ENCODE measurements around the gene ADCY1.

Gene ADCY1

DNA sequence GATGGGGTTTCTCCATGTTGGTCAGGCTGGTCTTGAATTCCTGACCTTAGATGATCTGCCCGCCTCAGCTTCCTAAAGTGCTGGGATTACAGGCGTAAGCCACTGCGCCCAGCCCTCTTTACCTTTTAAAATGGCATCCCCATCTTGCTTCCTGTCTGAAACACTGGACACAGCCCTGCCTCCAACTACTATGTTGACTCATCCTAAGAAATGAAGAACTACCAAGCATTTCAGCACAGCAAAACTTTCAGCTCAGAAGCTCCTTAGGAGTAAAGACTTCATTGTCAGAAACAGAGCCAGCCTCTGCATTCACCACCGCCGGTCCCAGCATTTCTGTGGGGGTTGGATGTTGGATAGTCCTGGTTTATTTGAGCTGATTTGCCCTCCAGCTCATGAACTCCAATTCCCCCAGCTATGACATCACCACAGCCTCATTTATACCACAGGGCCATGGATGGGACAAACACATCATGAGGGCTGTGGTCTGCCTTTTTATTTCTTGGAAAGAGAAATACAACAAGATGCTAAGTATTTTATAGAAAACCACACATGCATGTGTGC, 123.5 kb downstream of the ADCY1 start:
- no peak for DNase-seq

DNA sequence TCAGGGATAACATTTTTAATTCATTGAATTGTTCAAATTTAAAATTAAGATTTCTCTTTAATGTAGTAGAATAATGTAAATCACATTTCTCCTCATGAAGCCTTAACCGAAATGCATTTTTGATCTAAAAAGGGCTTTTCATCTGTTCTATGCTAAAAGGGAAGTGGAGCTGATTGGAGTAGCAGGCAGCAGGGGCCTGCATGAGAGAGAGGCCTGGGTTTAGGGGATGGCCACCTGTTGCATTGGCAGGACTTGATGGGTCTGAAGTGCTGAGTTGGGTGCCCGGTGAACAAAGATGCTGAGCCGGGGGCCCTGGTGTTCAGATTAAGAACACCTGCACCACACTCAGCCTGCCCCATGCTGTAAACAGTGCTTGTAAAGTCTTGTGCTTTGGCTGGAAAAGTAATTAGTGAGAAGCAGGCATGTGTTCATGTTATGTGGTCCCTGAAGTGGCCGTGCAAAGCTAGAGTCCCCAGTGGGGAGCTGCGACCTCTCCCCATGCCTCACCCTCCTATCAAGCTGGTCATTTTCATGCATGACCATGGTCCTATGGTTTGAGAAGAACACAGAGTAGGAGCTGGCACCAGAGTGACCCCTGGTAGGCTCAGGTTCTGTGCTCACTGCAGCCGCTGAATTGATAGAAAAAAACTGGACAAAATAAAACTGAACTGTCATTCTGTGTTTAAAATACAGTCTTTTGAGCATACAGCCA, 124.3 kb downstream of the ADCY1 start:
- DNase-seq: no peak

DNA sequence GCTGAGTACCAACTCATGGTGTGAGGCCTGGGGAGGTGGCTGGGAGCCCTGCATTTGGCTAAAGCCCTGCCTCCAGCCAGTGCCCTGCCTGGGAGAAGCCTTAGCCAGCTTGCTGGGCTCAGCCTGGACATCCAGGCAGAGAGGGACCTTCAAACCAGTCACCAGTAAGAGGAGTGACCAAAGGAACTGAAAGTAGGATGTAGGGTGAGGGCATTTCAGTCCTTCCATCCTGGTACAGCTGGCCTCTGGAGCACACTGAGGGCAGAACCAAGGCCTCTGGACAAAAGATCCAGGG, 124.8 kb downstream of the ADCY1 start:
- no peak for DNase-seq

DNA sequence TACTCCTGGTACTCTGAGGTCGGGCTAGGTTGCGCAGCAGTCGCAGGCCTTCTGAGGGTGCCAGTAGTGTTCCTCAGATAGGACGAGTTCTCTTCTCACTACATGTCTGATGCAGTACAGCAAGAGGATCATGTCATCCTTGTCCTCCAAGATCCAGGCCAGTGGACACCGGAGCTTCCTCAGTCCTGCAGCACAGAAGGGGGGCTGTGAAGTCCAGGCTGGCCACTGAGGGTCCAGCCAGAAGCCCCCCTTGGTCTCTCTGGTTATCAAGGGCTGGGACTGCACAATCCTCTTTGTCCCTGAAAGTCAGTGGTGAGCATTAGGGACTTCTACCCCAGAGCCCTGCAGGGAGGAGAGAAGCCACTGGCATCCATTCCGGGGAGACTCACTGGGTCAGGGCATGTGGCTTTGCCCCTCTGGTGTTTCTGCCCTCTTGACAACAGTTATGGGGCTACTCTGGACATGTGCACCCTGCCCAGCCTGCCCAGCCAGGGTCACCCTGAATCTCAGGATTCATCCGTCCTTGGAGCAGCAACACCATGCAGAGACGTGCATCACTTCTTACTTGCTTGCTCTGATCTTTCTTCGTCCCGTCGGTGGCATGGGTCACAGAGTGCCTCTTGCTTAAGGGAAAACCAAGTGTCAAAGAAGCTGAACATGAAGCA, 125.7 kb downstream of the ADCY1 start:
- DNase-seq: no peak

DNA sequence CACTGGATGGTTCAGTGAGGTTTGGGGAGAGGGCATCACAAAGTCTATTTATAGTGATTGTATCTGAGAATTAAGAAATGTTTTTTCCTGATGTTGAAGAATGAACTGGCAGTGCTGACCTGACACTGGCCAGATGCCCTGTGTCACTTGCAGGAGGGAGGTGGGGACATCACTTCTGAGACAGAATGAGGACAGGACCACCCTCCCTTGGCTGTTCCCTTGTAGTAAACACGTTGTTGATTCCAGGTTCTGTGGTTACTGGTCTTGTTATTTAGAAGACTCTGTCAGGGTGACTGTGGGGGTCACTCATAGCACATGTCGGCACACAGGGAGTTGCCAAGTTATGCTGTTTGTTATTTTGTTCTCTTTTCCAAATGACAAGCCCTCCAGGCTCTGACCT, 126.4 kb downstream of the ADCY1 start:
- no peak for DNase-seq

DNA sequence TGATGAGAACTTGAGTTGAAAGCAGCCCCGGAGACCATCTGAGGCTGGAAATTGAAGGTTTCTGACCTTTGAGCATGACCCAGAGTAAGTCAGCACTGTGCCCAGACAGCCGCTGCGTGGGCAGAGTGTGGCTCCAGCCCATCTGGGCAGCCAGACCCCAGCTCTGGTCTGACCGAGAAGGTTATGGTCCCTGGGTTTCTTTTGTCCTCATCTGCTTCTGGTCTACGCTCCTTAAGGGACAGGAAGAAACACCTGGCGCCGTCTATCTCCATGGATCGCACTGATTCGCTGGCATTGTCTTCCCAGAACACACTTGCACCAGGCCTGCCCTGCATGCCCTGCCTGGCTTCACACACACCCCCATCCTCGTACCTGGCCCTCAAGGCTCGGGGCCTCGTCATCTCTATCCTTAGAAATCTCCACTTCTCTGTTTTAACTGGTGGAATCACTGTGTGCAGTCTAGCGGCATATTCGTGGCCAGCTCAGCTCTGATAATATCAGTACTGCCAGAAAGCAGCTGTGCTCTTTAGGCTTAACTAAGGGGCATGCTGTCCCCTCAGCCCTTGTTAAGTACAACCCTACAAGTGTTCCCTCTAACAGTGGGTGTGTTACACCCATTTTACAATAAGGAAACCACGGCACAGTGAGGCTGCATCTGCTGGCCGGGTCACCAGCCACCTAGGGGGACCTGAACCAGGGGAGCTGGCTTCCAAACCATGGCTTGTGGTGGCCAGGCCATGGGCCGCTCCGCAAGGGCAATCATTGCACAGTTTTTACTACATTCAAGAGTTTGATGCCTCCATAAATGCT, 127.7 kb downstream of the ADCY1 start:
- no peak for DNase-seq

DNA sequence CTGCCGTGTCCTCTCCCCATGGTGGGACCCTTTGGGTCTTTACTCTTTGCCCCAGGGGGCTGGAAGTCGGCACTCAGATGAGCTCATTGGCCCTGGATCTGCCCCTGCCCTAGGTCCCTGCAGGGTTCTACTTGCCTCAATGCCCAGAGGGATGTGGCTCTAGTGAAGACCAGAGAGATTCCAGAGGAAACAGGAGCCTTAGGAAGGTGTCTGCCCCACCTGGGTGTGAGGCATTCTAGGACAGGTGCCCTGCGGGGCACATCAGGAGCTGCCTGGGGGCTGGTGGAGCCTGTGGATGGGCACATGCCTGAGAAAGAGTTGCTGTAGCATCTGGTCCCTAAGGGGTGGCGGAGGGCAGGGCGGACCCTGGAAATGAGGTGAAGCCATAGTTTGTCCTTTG, 128.6 kb downstream of the ADCY1 start:
- no peak for DNase-seq

DNA sequence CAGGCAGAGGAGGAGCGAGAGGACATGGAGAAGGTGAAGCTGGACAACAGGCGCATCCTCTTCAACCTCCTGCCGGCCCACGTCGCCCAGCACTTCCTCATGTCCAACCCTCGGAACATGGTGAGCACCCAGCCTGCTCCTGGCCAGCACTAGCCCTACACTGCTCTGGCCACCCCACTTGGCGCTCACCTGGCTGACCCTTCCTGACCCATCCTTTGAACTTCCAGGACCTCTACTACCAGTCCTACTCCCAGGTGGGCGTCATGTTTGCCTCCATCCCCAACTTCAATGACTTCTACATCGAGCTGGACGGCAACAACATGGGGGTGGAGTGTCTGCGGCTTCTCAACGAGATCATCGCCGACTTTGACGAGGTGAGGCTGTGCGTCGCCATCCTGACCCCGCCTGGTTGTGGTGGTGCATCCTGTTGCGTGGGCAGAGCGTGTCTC, 129.2 kb downstream of the ADCY1 start:
- DNase-seq: no peak

DNA sequence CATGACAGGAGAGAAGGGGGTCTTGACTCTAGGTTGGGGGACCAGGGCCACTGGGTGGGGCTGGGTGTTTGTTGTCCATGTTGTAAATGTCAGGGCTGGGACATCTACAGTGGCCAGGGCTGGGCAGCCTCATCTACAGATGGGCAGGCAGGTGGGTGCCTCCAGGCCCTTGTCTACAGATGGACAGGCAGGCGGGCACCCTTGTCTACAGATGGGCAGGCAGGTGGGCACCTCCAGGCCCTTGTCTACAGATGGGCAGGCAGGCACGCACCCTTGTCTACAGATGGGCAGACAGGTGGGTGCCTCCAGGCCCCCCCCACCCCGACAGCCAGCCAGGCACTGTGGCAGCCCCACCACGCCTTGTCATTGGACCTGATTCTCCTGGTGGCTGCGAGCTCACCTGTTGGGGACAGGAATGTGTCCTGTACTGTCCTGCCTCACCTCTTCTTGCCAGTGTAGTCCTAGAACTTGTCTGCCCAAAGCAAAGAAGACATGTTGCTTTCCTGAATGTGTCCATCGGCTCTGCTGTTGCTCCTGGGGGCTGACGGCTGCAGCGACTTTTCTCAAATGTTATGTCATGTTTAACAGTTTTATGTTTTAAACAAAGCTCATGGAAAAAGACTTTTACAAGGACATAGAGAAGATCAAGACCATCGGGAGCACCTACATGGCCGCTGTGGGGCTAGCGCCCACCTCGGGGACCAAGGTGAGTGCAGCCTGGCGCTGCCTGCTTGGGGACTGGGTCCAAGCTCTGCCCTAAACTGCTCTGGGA, 129.9 kb downstream of the ADCY1 start:
- DNase-seq: no peak

DNA sequence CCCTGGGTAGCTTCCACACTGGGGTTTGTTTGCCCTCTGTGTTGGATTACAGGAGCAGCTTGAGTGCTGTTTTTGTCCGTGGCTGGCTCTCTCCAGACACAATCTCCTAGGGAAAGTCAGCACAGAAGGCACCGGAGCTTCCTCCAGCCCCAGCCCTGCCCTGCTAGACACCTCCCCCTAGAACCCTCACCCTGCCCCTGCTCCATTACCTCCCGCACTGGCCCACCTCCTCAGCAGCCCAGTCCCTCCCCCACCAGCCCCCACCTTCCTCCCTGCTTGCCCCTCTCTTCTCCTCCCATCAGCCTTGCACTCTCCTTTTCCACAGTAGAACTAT, 130.5 kb downstream of the ADCY1 start:
- no peak for DNase-seq

DNA sequence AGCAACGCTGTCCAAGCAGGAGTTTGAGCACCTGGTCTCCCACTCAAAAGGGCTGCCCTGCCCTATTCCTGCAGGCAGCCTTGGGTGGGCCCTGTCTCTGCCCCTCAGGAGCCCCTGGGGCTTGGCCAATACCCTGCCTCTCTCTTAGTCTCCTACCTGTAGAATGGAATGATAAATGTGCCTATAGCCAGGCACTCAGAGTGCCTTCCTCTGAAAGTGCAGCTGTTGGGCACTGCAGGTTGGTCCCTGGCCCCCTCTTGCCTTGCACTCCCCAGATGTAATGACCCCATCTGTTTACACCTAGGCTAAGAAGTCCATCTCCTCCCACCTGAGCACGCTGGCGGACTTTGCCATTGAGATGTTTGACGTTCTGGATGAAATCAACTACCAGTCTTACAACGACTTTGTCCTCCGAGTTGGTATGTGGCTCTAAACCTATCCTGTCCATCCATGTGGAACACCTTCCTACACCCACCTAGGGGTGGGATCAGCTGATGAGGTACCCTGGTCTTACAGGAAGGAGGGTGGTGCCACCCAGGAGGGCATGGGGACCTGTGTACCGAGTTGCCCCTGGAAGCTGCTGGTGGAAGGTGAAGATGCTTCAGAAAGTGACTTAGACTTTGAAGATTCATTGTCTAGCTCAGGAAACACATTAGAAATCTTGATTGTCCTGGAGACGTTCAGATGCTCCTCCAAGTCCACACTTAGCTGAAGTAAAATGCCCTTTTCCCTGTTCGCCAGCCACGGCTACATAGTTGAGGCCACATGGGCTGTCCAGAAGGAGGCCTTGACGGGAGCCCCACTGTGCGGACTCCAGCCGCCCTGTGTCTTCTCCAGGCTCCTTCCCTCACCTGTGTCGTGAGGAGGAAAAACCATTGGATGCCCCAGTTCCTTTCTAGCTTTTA, 134.1 kb downstream of the ADCY1 start:
- no peak for DNase-seq

DNA sequence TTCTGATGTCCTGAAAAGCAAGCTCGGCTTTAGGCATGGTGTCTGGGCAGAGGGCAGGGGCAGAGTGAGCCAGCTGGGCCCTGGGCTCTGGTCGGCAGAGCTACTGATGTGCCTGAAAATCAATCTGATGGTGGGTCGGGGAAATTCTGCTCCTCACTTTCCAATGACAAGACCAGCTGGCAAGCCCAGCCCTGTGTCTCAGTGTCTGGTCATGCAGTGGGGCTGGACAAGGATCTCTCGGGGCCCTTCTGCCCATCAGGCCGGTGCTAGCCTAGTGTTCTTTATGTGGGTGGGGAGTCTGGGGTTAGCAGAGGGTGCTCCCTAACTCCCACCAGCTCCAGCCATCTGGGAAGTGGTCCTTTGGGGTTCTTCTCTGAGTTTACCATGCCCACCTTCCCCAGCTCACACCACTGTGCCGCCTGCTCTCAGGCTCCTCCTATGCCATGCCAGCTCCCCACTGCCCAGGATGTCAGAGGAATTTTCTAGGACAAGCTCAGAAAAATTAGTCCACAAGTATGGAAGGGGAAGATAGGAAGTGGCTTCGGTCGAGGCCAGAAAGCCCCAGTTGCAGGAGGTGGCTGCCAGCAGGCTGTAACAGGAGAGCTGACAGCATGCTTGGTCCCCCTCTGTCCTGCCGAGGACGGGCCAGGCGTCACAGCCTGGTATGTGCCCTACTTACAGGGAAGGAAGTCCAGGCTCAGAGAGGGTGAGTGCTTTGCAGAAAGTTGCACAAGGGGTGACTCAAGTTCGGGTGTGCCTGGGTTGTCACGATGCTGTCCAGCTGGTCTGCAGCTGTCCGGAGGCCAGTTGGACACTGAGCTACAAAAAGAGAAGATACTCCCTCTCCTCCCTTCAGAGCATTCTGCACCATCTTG, 135.2 kb downstream of the ADCY1 start:
- DNase-seq: no peak

DNA sequence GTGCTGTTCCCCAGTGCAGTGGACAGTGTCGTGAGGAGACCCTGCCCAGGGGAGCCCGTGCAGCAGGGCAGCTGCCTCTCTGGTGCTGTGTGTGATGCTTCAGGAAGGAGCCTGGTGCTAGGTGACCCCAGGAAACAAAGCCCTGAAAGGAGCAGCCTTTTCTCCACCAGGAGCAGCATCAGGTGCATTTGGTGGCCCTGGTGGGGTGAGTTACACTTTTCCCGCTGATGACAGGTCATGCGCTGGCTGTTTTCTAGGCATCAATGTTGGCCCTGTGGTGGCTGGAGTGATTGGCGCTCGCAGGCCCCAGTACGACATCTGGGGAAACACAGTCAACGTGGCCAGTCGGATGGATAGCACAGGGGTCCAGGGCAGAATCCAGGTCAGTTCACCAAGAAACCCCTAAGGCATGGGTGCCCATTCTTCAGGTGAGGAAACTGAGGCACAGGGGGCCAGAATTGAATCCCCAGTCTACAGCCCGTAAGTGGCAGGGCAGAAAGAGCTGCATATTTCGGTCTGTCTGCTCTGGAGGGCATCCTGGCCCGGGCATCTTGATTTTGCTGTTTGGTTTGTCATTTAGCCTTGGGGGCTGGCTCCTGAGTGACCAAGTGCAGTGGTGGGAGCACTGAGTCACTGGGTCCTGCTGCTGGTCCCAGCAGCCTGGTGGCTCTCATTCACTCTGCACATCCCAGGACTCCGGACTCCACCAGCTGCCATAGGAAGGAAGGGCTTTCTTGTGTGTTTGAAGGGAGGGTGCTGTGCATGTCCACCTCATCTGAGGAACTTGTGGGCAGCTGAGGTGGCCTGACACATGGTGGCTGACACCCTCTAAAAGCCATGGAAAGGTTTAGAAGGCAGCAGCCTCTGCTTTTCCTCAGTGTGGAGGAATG, 136.3 kb downstream of the ADCY1 start:
- no peak for DNase-seq

DNA sequence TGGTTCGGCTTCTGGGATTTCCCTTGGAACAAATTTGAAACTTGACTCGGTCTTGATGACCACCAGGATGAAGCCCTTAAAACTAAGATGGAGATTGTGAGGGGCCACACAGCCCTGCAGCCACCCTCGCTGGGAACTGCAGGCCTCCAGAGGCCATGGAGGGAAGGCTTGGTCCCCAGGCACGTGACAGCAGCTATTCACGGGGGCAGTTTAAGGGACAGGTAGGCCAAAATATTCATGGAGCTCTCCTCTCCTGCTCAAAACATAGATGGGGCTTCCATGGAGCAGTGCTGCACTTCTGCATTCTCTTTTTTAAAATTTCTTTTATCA, 137.0 kb downstream of the ADCY1 start:
- no peak for DNase-seq

DNA sequence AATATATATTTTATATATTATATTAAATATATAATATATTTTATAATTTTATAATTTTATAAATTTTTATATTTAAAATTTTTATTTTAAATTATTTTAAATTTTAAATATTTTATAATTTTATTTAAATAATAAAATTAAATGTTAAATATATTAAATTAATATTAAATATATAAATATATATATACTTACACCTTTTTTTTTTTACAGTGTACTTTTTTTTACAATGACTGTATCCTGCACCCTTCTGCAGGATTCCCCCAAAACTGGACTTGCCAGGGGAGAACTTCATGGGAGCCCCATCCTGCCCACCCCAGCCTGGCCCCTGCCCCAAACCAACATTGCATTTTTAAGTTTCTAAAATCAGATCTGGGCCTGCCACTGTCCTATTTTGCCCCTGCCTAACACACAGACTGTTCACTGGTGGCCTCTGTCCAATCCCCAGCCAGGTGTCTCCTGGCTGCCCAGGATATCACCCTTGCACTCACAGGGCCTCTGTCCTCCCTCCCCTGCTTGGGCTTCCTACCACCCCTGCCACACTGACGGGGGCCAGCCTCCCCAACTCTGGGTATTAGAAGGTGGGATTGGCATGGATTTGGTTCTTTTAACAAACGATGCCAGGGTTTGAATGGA, 138.0 kb downstream of the ADCY1 start:
- DNase-seq: no peak

DNA sequence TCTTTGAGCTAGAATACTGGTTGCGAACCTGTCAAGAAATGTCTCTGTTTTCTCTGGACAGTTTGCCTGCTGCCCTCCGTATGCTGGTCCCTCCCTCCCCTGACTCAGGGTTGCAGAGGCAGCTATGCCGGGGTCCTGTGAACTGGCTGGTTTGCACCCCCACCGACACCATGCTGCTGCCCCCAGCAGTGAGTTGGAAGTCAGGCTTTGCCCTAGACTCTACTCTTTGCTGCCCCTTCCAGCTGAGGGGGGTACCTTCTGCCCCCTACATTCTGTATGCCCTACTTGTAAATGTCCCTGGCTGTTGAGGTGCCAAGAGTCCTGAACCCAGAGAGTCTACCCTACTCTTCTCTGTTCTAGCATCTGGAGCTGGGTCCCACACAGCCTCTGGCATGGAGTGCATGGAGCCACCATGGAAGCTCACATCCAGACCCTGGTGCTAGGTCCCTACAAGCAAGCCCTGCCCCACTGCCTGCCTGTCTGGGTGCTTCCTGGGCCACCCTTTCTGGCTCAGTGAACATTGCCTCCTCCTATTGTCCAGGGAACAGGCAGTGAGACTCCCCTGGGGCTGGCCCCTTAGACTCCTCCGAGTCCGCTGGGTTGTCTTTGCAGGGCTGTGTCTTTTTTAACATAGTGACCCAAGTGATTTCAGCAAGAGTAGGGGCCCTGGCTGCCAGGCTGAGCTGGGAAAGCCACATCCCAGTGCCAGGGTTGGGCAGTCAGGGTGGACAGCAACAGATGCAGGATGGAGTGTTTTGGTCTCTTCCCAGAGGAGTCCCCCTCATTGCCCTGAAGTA, 138.9 kb downstream of the ADCY1 start:
- DNase-seq: no peak

DNA sequence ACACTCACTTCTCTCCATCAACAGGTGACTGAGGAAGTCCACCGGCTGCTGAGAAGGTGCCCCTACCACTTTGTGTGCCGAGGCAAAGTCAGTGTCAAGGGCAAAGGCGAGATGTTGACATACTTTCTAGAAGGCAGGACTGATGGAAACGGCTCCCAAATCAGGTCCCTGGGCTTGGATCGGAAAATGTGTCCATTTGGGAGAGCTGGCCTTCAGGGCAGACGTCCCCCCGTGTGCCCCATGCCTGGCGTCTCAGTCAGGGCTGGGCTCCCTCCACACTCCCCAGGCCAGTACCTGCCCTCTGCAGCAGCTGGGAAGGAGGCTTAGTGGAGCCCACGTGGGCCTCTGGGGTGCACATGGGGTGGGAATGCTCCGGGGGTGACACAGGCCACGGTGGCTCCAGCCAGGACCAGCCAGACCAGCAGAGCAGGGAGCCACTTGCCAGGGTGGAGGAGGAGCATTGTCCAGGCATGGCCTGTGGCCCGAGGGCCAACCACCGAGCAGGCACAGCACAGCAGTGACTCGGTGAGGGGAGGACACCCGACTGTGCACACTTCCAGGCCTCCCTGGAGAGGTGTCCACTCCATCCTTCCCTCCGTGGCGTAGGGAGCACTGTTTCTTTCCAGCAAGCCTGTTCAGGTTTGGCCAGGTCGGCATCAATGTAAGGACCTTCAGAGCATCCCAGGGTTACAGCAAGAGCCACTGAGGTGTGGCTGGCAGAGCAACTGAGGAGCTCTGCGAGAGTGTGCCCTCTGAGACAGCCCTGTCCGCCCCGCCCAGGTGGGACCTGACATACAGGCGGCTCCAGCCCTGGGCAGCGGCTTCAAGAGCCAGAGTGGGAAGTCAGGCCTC, 139.7 kb downstream of the ADCY1 start:
- no peak for DNase-seq

DNA sequence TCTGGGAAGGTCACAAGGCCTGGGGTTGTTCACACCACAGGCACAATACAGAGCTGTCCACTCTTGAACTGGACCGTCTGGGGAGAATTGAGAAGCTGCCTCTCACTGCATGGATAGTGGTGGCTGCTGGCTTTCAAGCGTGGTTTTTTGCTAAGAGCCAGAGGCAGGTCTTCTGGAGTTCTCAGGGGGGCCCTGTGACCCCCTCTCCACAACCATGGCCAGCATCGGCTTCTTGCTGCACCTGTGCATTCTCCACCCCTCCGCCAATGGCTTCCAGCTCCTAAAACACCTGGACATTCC, 140.3 kb downstream of the ADCY1 start:
- no peak for DNase-seq
